Fibroblast of the aortic adventitia (primary cell): ENCODE measurements around the gene INSL3. TPM values are rescaled to one million over a fixed set of nuclear protein-coding genes. Genes with fewer than 3 reads are reported as not detected.
"Not testable (repeated sequence)": the region's sequence is repeated elsewhere in the genome, so short reads cannot be mapped to it uniquely, and the experiment has no call there.

Experiments
- DNase-seq: peaks from one replicate; pipeline ENCODE4 v3.0.0-alpha.2; 2010; ENCODE audit warnings: low read depth
- H3K4me3 ChIP-seq: 2 replicates; pipeline ENCODE4 v1.5.1; 2011; ENCODE audit warnings: low read depth, mild to moderate bottlenecking, control low read depth, low read length, moderate library complexity
- CTCF ChIP-seq: IDR thresholded peaks from 2 replicates; pipeline ENCODE4 v1.5.1; 2011; ENCODE audit warnings: mild to moderate bottlenecking, low read length, control low read depth, inconsistent platforms; ENCODE audit not compliant: insufficient read depth
- total RNA-seq: library from RNA; depleted of rRNA; stranded (reverse); fragments of >200 nt; gene quantifications from 2 replicates; pipeline ENCODE4 v1.2.3, GENCODE V29; 2012; ENCODE audit warnings: low replicate concordance

The INSL3 gene
- total RNA-seq, 1 donor = not detected

GRCh38 chr19:17780781-17781180 is 40.5 kb downstream of the INSL3 start:
- TF ChIP-seq CTCF = no peak
- H3K4me3 ChIP-seq = no peak overlapping the region
- no peak for DNase-seq

GRCh38 chr19:17778968-17779929 is 42.1 kb downstream of the INSL3 start:
- no peak overlapping the region for H3K4me3 ChIP-seq
- TF ChIP-seq CTCF = no peak
- peak; percentile 28 for DNase-seq

- no peak for DNase-seq
- no peak for TF ChIP-seq CTCF
- no peak overlapping the region for H3K4me3 ChIP-seq
These were observed 42.9 kb downstream of the INSL3 start for GRCh38 chr19:17778251-17778967.

- not testable (repeated sequence) for H3K4me3 ChIP-seq, DNase-seq
These were observed 43.5 kb downstream of the INSL3 start for GRCh38 chr19:17777840-17778239.

- H3K4me3 ChIP-seq = no peak overlapping the region
- DNase-seq = peak; percentile 20
- TF ChIP-seq CTCF = no peak
These were observed 45.1 kb downstream of the INSL3 start for GRCh38 chr19:17775991-17776803.

- TF ChIP-seq CTCF = peak; percentile 68
- H3K4me3 ChIP-seq = no peak overlapping the region
- peak; percentile 32 for DNase-seq
These were observed 45.9 kb downstream of the INSL3 start for GRCh38 chr19:17775245-17775927.
